A549 treated with dexamethasone at 1 μM for 4 hours (cell line): ENCODE measurements around the gene ACTR2. TPM values are rescaled to one million over a fixed set of nuclear protein-coding genes. Genes with fewer than 3 reads are reported as not detected.

Experiments
- total RNA-seq: library from RNA; stranded (reverse); fragments of 200-300 nt; extraction: Qiagen RNA extraction; gene quantifications from 5 replicates; pipeline ENCODE4 v1.2.3, GENCODE V29; 2022

Gene ACTR2
- 157 to 223 TPM (median 197 TPM) in 5 replicates for total RNA-seq

GRCh38 chr2:65227456-65228262 is at the start of gene ACTR2:
Gene ACTR2 (plus strand): TSS chr2:65227831. CDS start chr2:65227910, 79 bp downstream.

Other genes with a start within 250 kb of the ACTR2 start
- 9.1 to 12.6 TPM (median 12.0 TPM) in 5 replicates for gene SLC1A4, start 238.4 kb upstream of the ACTR2 start, total RNA-seq
- gene CEP68, start 171.4 kb upstream of the ACTR2 start, total RNA-seq: 9.2 to 14.0 TPM (median 12.3 TPM) in 5 replicates
- gene RAB1A, start 97.7 kb upstream of the ACTR2 start, total RNA-seq: 218 to 235 TPM (median 231 TPM) in 5 replicates
- 31.0 to 41.3 TPM (median 36.3 TPM) in 5 replicates for gene SPRED2, start 204.8 kb downstream of the ACTR2 start, total RNA-seq